Esophagus (tissue), 2 donors: Measurements from ENCODE around the gene TBXT. TPM values are rescaled to one million over a fixed set of nuclear protein-coding genes. Genes with fewer than 3 reads are reported as not detected.
"Not testable (repeated sequence)": the region's sequence is repeated elsewhere in the genome, so short reads cannot be mapped to it uniquely, and the experiment has no call there.

Experiments used
- H3K27ac ChIP-seq, 2 donors: one replicate each; pipeline ENCODE4 v1.5.1; 2013; ENCODE audit warnings: low read depth in 2 of 2, mild to moderate bottlenecking in 2 of 2, inconsistent platforms in 1 of 2, low read length in 1 of 2, moderate library complexity in 1 of 2
- H3K27me3 ChIP-seq, 2 donors: one replicate each; pipeline ENCODE4 v1.6.1; 2013; ENCODE audit warnings: low read length in 2 of 2, control low read depth in 1 of 2, mild to moderate bottlenecking in 1 of 2; ENCODE audit not compliant: insufficient read depth in 2 of 2, control insufficient read depth in 1 of 2
- H3K36me3 ChIP-seq, 2 donors: one replicate each; pipeline ENCODE4 v1.6.1; 2013; ENCODE audit warnings: low read length in 1 of 2; ENCODE audit not compliant: control insufficient read depth in 2 of 2, insufficient read depth in 2 of 2
- H3K4me1 ChIP-seq, 2 donors: one replicate each; pipeline ENCODE4 v1.6.1; 2013; ENCODE audit warnings: low read length in 1 of 2; ENCODE audit not compliant: control insufficient read depth in 2 of 2, insufficient read depth in 2 of 2
- H3K4me3 ChIP-seq, 2 donors: one replicate each; pipeline ENCODE4 v1.5.1; 2013; ENCODE audit warnings: low read length in 2 of 2, mild to moderate bottlenecking in 2 of 2, low read depth in 1 of 2, moderate library complexity in 1 of 2
- H3K9me3 ChIP-seq, 2 donors: one replicate each; pipeline ENCODE4 v1.6.1; 2013; ENCODE audit warnings: mild to moderate bottlenecking in 2 of 2, low read depth in 1 of 2, low read length in 1 of 2, moderate library complexity in 1 of 2; ENCODE audit not compliant: control insufficient read depth in 2 of 2, insufficient read depth in 1 of 2
- whole genome bisulfite sequencing, 2 donors: extraction: QIAGEN DNeasy Blood & Tissue Kit; methylation state at CpG; one replicate each; pipeline ENCODE4 v1.1.7; 2013; 5-methylcytosine and 5-hydroxymethylcytosine counted together
- polyA plus RNA-seq, 2 donors: library from polyadenylated mRNA; stranded (reverse); fragments of 200-250 nt; gene quantifications; one replicate each; pipeline ENCODE4 v1.2.3, GENCODE V29; 2013
- donor health status: healthy with polysubstance abuse.
- donor health status: Bipolar disorder and iron deficiency.

TBXT gene
- polyA plus RNA-seq, 2 donors: not detected

GRCh38 chr6:166197361-166197760 lies 29.7 kb upstream of the TBXT start:
- 52 to 59% methylated on average over 5 of the region's 5 CpGs for WGBS, 2 donors

GRCh38 chr6:166195860-166196238 lies 28.2 kb upstream of the TBXT start:
- Histone ChIP-seq H3K4me1 (peaks cover 0 to 3% of the 10 kb centered on the region in 2 donors), H3K27me3 (no peaks in the 10 kb centered on the region), H3K4me3 (no peak overlapping the region), H3K27ac (no peak overlapping the region), H3K36me3 (no peaks in the 10 kb centered on the region), H3K9me3 (no peaks in the 10 kb centered on the region)
- WGBS, 2 donors: 59 to 73% methylated on average over 10 of the region's 10 CpGs

More at GRCh38 chr6:166197361-166197760, 29.7 kb upstream of the TBXT start:
- Histone ChIP-seq H3K36me3 (no peaks in the 10 kb centered on the region), H3K4me3 (no peak overlapping the region), H3K4me1 (peaks cover 0 to 3% of the 10 kb centered on the region in 2 donors), H3K27ac (no peak overlapping the region), H3K9me3 (no peaks in the 10 kb centered on the region), H3K27me3 (no peaks in the 10 kb centered on the region)

- peaks cover 0 to 3% of the 10 kb centered on the region in 2 donors for H3K4me1 ChIP-seq
- WGBS, 2 donors: 34 to 41% methylated on average over 13 of the region's 13 CpGs
Measured at GRCh38 chr6:166194914-166195859, 27.5 kb upstream of the TBXT start.

GRCh38 chr6:166192557-166192956 lies 24.9 kb upstream of the TBXT start:
- 81 to 86% methylated on average over 5 of the region's 5 CpGs for WGBS, 2 donors
- H3K9me3 ChIP-seq: no peaks in the 10 kb centered on the region

More at GRCh38 chr6:166194914-166195859, 27.5 kb upstream of the TBXT start:
- H3K36me3 ChIP-seq: no peaks in the 10 kb centered on the region
- no peak overlapping the region for H3K4me3 ChIP-seq
- H3K27ac ChIP-seq: no peak overlapping the region
- H3K27me3 ChIP-seq: no peaks in the 10 kb centered on the region
- no peaks in the 10 kb centered on the region for H3K9me3 ChIP-seq

GRCh38 chr6:166192136-166192535 lies 24.5 kb upstream of the TBXT start:
- H3K36me3 ChIP-seq: no peaks in the 10 kb centered on the region
- H3K27me3 ChIP-seq: no peaks in the 10 kb centered on the region
- 91 to 93% methylated on average over 10 of the region's 10 CpGs for WGBS, 2 donors
- H3K4me3 ChIP-seq: no peak overlapping the region
- H3K27ac ChIP-seq: no peak overlapping the region
- no peaks in the 10 kb centered on the region for H3K9me3 ChIP-seq
- peaks cover 0 to 3% of the 10 kb centered on the region in 2 donors for H3K4me1 ChIP-seq

More at GRCh38 chr6:166192557-166192956, 24.9 kb upstream of the TBXT start:
- Histone ChIP-seq H3K4me1 (peaks cover 0 to 3% of the 10 kb centered on the region in 2 donors), H3K27me3 (no peaks in the 10 kb centered on the region), H3K27ac (no peak overlapping the region), H3K4me3 (no peak overlapping the region), H3K36me3 (no peaks in the 10 kb centered on the region)

- no peak overlapping the region for H3K27ac ChIP-seq
- WGBS, 2 donors: 72 to 74% methylated on average over 6 of the region's 6 CpGs
- no peaks in the 10 kb centered on the region for H3K4me1 ChIP-seq
- no peaks in the 10 kb centered on the region for H3K36me3 ChIP-seq
- no peaks in the 10 kb centered on the region for H3K27me3 ChIP-seq
- no peak overlapping the region for H3K4me3 ChIP-seq
- peaks cover 0 to 2% of the 10 kb centered on the region in 2 donors for H3K9me3 ChIP-seq
Measured at GRCh38 chr6:166179704-166180103, 12.1 kb upstream of the TBXT start.

- Histone ChIP-seq H3K27me3 (peaks cover 0 to 3% of the 10 kb centered on the region in 2 donors), H3K4me3 (no peak overlapping the region), H3K4me1 (peaks cover 0 to 4% of the 10 kb centered on the region in 2 donors), H3K36me3 (no peaks in the 10 kb centered on the region), H3K27ac (no peak overlapping the region), H3K9me3 (no peaks in the 10 kb centered on the region)
- WGBS, 2 donors: 69 to 79% methylated on average over 2 of the region's 2 CpGs
Measured at GRCh38 chr6:166176106-166176505, 8.5 kb upstream of the TBXT start.

- not testable (repeated sequence) for H3K9me3 ChIP-seq, H3K4me1 ChIP-seq, H3K4me3 ChIP-seq, H3K27me3 ChIP-seq, H3K36me3 ChIP-seq, H3K27ac ChIP-seq
- WGBS, 2 donors: 93 to 97% methylated on average over 2 of the region's 3 CpGs
Measured at GRCh38 chr6:166175093-166175492, 7.4 kb upstream of the TBXT start.

GRCh38 chr6:166174031-166174430 lies 6.4 kb upstream of the TBXT start:
- WGBS, 2 donors: 23 to 29% methylated on average over 5 of the region's 5 CpGs
- Histone ChIP-seq H3K4me1 (peaks cover 0 to 4% of the 10 kb centered on the region in 2 donors), H3K4me3 (no peak overlapping the region), H3K27me3 (peaks cover 5 to 10% of the 10 kb centered on the region in 2 donors), H3K36me3 (no peaks in the 10 kb centered on the region), H3K9me3 (peaks cover 0 to 2% of the 10 kb centered on the region in 2 donors), H3K27ac (no peak overlapping the region)
